Right lobe of liver (tissue), 4 donors: ENCODE results near the gene SLC43A3.

ENCODE experiments used
- CTCF ChIP-seq, 4 donors: fragments of 200-600 bp in 3 of 4; fragments of 450-650 bp in 1 of 4; IDR thresholded peaks; one replicate each; pipeline versions ENCODE4 v1.5.1 to v1.8.0; 2016 to 2022; ENCODE audit warnings: antibody characterized with exemption in 4 of 4, mild to moderate bottlenecking in 2 of 4
- POLR2A ChIP-seq: fragments of 450-650 bp; IDR thresholded peaks from one replicate; pipeline ENCODE4 v1.6.1; 2017; ENCODE audit warnings: antibody characterized with exemption, mild to moderate bottlenecking
- donor health status: DM: no; HTN: no; CAD: no.
- donor health status: DM: no; HTN: no; CAD: no.
- donor health status: DM: no; HTN: yes; CAD: no.

- TF ChIP-seq CTCF (IDR thresholded peaks at IDR 0.05) (no peak), POLR2A (no peak)
These were observed 47.3 kb upstream of the SLC43A3 start for GRCh38 chr11:57474017-57474802.
